Measurements from ENCODE around the gene ZMYND19.
"Not testable (repeated sequence)": the region's sequence is repeated elsewhere in the genome, so short reads cannot be mapped to it uniquely, and the experiment has no call there.

The ZMYND19 gene

GRCh38 chr9:137588891-137589290 lies 1.4 kb downstream of the ZMYND19 start:
- no peak for DNase-seq (ENCODE audit: low read depth)

GRCh38 chr9:137588311-137588710 lies 2.0 kb downstream of the ZMYND19 start:
- DNase-seq (ENCODE audit: low read depth) = no peak

GRCh38 chr9:137586854-137587253 lies 3.5 kb downstream of the ZMYND19 start:
- DNase-seq (ENCODE audit: low read depth) = no peak

GRCh38 chr9:137583957-137584356 lies 6.4 kb downstream of the ZMYND19 start:
- no peak for DNase-seq (ENCODE audit: low read depth)

- DNase-seq (ENCODE audit: low read depth) = no peak
Observed at GRCh38 chr9:137583347-137583746, 7.0 kb downstream of the ZMYND19 start.

- DNase-seq (ENCODE audit: low read depth) = no peak
Observed at GRCh38 chr9:137582286-137582860, 7.9 kb downstream of the ZMYND19 start.

- DNase-seq (ENCODE audit: low read depth) = no peak
Observed at GRCh38 chr9:137581361-137582285, 8.7 kb downstream of the ZMYND19 start.

GRCh38 chr9:137580954-137581322 lies 9.4 kb downstream of the ZMYND19 start:
- DNase-seq (ENCODE audit: low read depth) = no peak

GRCh38 chr9:137580209-137580953 lies 9.9 kb downstream of the ZMYND19 start:
- DNase-seq (ENCODE audit: low read depth) = no peak

- DNase-seq (ENCODE audit: low read depth) = no peak
Observed at GRCh38 chr9:137579259-137579604, 11.1 kb downstream of the ZMYND19 start.

GRCh38 chr9:137578518-137579258 lies 11.6 kb downstream of the ZMYND19 start, which contains the start of gene DPH7:
TSS of gene DPH7 (minus strand) at chr9:137578925. CDS start at chr9:137578777, 148 bp downstream.
- peak; percentile 95 for DNase-seq (ENCODE audit: low read depth)

- DNase-seq (ENCODE audit: low read depth) = no peak
Observed at GRCh38 chr9:137575716-137576411, 14.4 kb downstream of the ZMYND19 start.

- DNase-seq (ENCODE audit: low read depth) = no peak
Observed at GRCh38 chr9:137575364-137575715, 15.0 kb downstream of the ZMYND19 start.

- DNase-seq (ENCODE audit: low read depth) = no peak
Observed at GRCh38 chr9:137574192-137574591, 16.1 kb downstream of the ZMYND19 start.

- DNase-seq (ENCODE audit: low read depth) = no peak
Observed at GRCh38 chr9:137570566-137570965, 19.7 kb downstream of the ZMYND19 start.

- no peak for DNase-seq (ENCODE audit: low read depth)
Observed at GRCh38 chr9:137569609-137570203, 20.6 kb downstream of the ZMYND19 start.

GRCh38 chr9:137568445-137568844 lies 21.9 kb downstream of the ZMYND19 start:
- DNase-seq (ENCODE audit: low read depth) = not testable (repeated sequence)

GRCh38 chr9:137564817-137565411 lies 25.4 kb downstream of the ZMYND19 start:
- DNase-seq (ENCODE audit: low read depth) = no peak

- no peak for DNase-seq (ENCODE audit: low read depth)
Observed at GRCh38 chr9:137564134-137564533, 26.2 kb downstream of the ZMYND19 start.

GRCh38 chr9:137558127-137558526 lies 32.2 kb downstream of the ZMYND19 start:
- DNase-seq (ENCODE audit: low read depth) = no peak

All from activated T-cell treated with anti-CD3 and anti-CD28 coated beads for 24 hours (primary cell).